G401 (cell line): ENCODE measurements around the gene PLXNA4. TPM values are rescaled to one million over a fixed set of nuclear protein-coding genes. Genes with fewer than 3 reads are reported as not detected.

Experiments
- DNase-seq: peaks from one replicate; pipeline ENCODE4 v3.0.0-alpha.2; 2015; ENCODE audit warnings: low spot score
- in situ Hi-C: cut with HindIII; loops from 2 replicates; pipeline ENCODE4 v1.10.0; 2016; ENCODE audit warnings: low sequenced_read_pairs, mixed read lengths
- total RNA-seq: library from RNA; depleted of rRNA; stranded (reverse); fragments of >200 nt; shearing (Covaris generic); gene quantifications from 2 replicates; pipeline ENCODE4 v1.2.3, GENCODE V29; 2014

PLXNA4 gene
- total RNA-seq, 1 experiment from 2014 or later: under 0.01 TPM

DNA sequence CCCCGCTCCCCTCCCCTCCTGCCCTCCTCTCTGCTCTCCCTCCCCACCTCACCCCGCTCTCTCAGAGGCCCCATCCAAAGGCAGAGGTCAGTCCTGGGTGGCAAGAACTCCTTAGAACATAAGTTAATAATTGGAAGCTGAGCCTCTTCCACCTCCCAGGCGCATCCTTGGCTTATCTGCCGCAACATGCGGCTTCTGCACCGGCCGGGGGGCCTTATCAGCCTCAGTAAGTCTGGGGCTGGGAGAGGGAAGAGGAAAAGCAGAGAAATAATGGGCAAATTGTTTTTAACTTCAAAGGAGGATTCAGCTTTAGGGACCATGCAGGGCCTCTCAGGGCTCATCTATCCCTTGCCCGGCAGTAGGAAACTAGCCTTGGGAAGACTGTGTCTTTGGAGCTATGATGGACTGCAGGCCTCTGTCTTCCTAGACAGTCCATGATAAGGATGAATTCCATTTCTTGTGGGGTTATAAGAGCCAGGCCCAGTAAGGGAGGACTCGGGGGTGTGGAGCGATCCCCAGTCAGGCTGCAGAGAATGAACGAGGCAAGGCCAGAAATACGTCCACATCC lies 411.6 kb downstream of the PLXNA4 start:
- no peak for DNase-seq
- in situ Hi-C loops: no loop called here

DNA sequence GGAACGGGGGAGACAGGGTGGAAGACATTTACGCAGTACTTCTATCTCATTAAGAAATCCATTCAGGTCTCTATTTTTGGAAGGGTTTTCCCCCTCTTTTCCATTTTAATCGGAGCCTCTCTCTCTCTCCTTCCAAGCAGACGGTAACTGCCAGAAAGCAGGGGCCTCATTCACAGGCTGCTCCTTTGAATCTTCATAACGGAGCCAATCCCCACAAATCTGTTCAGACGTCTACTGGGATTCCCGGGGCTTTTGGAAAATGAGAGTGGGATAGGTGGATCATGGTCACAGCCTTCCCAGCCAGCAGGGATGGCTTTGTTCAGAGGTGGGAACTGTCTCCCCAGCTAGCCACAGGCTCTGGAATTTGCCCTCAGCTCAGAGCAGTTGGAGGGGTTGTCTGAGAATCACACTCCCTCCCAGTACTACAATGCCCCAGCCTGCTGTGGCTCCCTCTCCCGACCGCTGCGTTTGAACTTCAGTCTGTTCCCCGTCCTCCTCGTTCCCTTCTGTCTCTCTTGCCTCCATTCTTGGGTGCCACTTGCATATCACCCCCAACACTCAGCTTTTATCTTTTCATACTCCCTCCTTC lies 413.6 kb downstream of the PLXNA4 start:
- in situ Hi-C loops: no loop called here
- DNase-seq: peak; percentile 20

DNA sequence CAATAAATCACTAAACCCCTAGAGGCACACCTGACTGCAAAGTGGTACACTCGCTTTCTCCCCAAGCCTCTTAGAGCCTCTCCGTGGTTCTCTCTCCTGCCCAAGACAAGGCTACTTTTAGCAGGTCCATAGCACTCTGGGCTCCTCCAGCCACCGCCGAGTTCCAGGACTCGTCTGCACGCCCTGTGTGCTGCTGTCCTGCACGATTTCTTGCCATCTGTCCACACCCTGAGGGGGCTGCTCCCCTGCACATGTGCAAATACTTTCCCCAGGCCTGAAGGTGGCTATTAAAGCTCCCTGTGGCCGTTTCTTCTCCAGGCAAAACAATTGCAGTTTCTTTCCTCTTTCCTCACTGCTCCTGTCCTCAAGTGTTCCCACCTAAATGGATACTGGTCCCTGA lies 414.3 kb downstream of the PLXNA4 start:
- in situ Hi-C loops: no loop called here
- peak; percentile 19 for DNase-seq

DNA sequence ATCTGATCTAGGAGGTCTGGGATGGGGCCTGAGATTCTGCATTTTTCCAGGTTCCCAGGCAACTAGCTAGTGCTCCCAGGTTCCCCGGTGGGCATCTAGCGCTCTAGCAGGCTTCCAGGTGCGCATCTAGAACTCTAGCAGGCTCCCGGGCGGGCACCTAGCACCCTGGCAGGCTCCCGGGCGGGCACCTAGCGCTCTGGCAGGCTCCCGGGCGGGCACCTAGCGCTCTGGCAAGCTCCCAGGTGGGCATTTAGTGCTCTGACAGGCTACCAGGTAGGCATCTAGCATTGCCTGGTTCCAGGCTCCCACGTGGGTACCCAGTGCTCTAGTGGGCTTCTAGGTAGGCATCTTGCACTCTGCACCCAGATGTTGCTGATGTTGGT lies 414.7 kb downstream of the PLXNA4 start:
- in situ Hi-C loops: no loop called here

DNA sequence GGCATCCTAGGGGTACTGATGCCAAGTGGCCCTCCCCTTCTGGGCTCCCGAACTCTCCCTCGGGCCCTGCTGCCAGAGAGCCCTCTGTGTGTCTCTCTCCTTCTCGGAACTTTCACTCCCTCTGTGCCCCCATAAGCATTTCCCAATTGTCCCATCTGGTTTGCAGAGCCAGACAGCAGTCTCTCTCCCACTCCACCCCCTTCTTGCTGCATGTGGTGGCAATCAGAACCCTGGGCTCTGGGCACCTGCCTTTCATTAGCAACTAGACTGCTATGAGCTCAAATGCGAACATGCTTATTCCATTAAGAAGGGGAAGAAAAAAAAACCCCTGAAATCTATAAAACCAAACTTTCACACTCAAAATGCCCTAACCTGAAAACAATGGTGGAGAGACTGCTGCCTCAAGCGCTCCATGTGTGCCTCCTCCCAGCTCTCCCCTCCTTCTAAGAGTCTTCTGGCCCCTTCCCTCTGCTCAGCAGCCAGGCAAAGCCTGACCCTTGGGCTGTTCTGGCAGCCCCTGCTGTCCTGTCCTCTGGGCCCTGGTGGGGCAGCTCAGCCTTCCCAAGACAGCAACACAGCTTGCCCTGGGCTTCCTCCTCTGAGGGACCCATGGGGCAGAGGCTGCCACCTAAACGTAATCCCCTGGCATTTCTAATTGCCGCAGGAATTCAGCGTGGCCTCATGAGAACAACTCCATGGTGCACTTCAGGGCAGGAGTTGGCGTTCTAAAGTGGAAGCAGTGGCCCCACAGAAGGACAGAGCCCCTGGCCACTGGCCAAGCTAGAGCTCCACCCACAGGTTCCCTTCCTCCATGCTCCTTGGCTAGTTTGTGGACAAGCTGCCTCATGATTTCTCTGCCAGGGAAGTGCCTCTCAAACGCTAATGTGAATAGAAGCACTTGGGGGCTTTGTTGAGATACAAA lies 415.4 kb downstream of the PLXNA4 start:
- DNase-seq: peak; percentile 52
- in situ Hi-C loops: no loop called here

More for the DNA sequence above, 414.7 kb downstream of the PLXNA4 start:
- DNase-seq: no peak

DNA sequence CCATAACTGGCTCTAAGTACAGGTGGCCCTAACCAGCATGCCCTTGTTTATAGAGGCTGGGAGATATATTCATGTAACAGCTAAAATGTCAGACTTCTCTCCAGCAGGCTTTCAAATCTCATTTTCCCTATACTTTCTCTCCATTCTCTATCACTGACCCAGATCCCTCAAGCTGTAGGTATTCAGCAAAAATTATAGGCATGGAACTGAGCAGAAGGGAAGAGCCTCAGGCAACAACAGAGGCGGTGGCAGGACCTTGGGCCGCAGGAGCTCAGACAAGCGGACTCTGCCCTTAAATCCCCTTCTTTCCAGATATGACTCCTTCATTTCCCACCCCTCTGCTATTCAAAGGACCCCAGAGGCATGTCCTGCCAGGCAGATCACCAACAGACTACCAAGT lies 417.4 kb downstream of the PLXNA4 start:
- in situ Hi-C loops: no loop called here
- DNase-seq: no peak

DNA sequence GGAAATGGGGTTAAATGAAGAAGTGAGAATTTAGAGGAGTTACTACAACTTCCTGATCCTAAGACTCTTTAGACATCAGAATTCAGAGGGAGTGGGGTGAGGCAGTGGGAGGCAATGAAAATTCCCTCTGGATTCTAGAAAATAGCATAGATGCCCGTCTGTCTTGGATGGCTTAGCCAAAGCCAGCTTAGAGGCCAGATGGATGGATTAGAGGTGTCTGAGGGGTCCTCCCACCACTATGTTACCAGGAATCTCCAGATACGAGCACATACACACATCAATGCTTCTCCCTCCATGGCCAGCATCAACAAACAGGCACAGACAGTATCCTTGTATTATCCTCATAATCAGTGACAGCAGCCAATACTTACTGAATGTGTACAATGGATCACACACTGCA lies 418.1 kb downstream of the PLXNA4 start:
- no peak for DNase-seq
- in situ Hi-C loops: no loop called here

DNA sequence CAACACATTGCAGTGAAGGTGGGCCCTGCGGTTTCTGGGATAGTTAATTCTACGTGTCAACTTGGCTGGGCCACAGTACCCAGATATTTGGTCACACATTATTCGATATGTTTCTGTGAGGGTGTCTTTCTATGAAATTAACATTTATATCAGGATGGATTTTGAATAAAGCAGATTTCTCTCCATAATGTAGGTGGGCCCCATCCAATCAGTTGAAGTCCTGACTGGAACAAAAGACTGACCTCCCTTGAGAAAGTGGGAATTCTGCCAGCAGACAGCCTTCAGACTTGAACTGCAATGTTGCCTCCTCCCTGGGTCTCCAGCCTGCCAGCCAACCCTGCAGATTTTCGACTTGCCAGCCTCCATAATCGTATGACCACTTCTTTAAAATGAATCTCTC lies 420.6 kb downstream of the PLXNA4 start:
- DNase-seq: no peak
- in situ Hi-C loops: no loop called here

DNA sequence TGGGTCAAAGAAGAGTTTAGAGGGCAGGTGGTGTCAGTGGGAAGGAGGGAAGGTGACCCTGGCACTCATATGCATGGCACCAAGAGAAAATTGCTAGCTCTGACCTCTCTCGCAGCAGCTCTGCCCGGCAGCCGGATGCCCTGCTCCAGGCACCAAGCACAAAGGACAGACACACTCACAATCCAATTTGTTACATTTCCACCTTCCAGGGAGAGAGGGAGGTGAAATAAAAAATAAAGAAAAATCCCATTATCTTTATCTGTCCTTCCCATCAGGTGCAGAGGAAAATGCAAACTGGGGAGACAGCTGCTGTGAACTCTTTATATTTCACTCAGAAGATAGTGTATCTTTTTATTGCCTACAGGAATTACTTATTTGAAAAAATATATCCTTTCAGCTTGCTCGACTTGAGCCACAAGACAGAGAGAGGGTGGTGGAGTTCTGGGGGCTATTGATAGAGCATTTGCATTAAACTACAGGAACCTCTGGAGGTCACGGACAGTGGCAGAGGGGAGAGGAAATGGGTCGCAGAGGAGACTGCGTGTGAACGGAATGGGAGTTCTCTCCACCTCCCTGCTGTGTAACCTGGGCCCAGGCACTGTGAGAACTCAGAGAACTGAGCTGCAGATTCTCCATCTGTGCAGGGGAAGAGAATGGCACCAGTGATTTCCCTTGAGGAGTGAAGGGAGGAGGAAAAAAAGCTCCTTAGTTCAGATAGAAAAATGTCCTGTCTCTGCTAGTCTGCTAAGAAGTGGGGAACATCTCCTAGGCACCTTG lies 421.4 kb downstream of the PLXNA4 start:
- in situ Hi-C loops: no loop called here
- DNase-seq: no peak

DNA sequence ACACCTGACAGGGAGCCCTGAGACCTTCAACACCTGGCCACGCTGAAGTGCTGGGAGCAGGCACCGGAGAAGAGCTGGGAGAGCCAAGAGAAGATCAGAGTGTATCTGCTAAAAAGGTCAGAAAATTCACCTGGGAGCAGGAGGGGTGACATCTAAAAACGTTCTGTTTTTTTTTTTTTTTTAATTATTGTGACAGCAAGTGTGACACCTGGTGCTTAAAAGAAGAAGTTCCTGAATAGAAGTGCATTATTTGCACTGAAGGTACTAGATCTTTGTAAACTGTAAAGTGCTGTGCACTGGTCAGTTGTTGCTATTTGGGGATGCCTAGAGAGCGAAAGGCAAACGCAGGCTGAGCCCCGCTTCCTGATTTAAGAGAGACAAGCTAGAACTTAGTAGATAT lies 422.0 kb downstream of the PLXNA4 start:
- no peak for DNase-seq
- in situ Hi-C loops: no loop called here

DNA sequence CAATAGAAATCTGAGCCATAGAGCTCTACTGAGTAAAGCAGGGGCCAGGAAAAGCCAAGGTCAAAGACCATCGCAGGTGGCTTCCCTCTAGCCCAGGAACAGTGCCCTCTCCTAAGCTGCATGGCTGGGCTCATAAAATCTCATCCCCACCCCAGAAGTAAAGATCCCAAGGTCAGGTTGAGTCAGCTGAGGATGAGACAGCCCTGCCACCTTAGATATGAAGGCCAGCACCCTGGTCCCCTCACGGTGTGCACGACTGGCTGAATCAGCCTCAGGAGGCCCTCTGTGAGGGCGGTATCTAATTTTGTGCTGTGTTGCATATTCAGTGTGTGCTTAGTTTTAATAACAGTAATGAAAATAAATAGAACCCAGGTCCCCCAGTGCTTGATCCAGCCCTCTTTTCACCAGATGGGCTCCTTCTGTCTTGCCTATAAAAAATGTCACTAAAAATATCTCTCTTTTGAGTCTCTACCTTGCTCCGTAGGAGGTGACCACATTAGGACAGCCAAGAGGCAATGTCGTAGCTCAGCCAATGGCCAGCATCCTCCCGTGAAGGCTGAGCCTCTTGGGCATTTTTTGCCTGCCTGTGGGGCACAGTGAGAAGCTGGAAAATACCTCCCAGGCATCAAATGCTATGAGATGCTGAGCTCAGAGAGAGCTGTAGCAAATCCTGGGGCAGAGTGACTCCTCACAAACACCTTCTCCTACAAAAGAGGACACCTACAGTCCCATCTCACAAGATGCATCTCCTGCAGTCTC lies 424.0 kb downstream of the PLXNA4 start:
- peak; percentile 45 for DNase-seq
- in situ Hi-C loops: no loop called here

DNA sequence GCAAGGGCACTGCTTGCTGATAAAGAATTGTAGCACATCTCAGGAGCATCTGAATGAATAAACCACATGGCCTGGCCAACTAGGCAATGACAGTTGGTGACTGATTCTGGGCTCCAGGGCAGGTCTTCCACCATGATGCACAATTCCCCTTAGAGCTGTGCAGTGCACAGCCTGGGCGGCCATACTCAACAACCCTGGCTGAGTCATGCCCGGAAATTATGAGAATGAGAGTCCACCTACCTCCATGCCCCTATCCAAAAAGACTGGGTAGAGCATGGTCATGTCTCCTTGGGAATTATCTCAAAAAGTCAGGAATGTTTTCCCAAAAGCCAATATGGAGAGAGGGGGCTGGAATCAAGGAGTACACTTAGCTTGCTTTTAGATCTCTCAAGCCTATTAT lies 425.6 kb downstream of the PLXNA4 start:
- in situ Hi-C loops: no loop called here
- no peak for DNase-seq

DNA sequence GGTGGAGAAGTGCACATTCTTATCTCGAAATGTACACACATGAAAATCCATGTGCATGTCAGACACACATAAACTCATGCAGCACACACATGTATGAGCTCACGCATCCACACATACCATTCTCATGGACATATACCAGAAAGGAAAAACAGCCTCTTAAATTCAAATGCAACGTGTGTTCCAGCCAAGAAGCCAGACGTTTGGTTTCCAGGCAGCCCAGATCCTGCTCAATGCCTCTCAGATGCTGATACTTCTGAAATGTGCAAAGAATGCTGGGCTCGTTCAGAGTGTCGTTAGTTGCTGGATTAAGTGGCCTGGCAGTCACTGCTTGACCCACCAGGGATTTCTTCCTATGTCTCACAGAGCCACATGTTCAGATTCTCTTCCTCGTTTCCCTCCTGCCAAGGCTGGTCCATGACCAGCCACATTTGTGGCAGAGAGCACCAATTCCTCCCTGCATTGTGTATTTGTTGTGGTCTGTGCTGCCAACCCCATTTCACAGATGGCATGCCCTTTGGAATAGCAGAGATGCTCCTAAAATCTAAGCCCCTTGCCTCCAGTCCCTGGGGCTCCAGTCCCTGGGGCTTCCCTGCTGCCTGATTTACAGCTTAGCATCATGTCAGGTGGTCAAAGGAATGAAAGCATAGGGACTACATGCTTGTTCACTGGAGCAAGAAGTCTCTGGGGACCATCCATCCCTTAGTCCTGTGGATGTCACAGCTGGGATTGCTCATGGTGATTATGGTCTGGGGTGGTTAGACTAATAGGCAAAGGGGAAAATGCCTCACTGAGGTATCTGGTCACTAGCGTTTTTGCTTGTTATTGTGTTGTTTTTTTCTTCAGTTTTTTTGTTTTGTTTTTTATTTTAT lies 426.6 kb downstream of the PLXNA4 start:
- no peak for DNase-seq
- in situ Hi-C loops: no loop called here

DNA sequence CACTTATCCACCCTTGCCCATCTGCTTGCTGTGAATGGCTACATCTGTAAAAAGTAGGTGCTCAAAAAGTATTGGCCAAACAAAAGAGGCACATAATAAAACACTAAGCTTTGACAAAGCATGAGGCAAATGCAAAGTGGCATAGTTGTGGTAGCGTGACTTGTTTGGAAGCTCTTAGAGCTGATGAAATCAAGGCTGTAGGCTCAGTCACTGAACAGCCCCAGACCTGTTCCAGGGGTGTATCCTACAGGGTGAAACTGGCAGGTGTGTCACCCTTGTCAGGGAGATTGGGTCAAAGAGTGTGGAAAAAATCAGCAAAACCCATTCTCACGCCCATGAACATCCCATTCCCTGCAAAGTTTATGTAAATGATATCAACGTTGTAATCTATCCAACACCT lies 427.4 kb downstream of the PLXNA4 start:
- DNase-seq: no peak
- in situ Hi-C loops: no loop called here

DNA sequence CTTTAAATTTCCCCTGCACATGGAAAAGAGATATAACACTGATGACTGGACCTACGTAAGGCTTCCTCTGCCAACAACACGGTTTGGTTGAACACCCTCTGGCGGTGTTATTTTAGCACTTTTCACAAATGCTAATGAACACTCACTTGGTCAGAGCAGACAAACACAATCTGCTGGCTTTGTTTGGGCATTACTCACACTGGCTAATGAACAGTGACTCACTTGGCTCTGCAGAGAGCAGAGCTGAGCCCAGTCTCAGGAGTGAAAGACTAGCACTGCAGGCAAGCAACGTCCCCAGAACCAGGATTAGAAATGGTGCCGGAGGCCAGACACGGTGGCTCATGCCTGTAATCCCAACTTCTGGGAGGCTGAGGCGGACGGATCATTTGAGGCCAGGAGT lies 430.8 kb downstream of the PLXNA4 start:
- peak; percentile 61 for DNase-seq
- in situ Hi-C loops: no loop called here

DNA sequence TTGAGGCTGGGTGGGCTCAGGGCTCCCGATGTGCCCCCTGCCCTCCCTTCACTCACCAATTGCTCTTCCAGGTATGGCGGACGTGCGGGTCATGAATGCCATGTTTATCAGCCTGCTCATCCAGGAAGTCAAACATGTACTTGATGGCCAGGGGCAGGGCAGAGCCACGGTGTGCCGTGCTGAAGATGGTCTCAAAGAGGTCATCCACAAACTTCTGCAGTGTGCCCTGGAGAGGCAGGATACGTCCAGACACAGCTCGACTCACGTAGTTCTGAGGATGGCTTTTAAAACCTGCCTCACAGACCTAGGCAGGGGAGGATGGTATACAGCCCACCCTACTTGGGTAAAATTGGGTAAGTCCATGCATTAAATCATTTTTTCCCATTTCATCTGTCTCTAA lies 431.2 kb downstream of the PLXNA4 start:
- in situ Hi-C loops: no loop called here
- no peak for DNase-seq

DNA sequence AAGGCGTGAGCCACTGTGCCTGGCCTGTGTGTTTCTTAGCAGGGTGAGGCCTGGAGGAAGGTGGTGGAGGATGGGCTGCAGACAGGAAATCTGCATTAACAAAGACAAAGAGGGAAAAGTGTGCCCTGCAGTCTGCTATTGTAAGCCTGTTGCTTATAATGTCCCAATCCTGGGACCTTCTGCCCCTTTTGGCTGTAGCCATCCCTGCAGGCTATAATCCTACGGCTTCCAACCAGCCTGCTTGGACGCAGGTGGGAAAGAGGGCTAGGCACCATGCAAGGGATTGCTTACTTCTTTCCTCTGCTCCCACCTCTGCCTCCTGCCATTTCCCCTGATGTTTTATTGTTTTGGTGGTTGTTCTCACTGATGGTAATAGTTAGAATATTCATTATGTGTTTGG lies 434.3 kb downstream of the PLXNA4 start:
- no peak for DNase-seq
- in situ Hi-C loops: no loop called here

DNA sequence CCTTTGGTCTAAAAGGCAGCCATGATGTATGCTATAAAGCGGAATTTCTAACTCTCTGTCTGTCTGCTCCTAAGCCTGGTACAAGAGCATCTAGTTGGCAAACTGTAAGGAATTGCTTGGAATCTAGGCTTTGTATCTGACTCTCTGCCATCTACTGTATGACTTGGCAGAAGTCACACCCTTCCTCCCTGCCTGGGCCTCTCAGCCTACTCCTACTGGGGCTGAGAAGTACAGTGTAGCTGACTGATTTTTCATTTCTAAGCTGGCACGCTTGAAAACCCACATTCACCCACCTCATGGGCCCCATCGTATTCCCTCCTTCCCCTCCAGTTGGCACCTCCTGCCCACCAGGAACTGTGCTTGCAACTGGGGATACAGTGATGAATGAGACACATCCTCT lies 435.2 kb downstream of the PLXNA4 start:
- in situ Hi-C loops: no loop called here

More for the DNA sequence above, 435.2 kb downstream of the PLXNA4 start:
- peak; percentile 33 for DNase-seq
